NCI-H2081 (cell line): ENCODE measurements around the gene SLC6A12.
"Not testable (repeated sequence)": the region's sequence is repeated elsewhere in the genome, so short reads cannot be mapped to it uniquely, and the experiment has no call there.

Experiments used
- DNase-seq, 2 experiments: peaks; one replicate each; lab custom pipeline; 2025; lab: John Stamatoyannopoulos, UW

SLC6A12 gene

DNA sequence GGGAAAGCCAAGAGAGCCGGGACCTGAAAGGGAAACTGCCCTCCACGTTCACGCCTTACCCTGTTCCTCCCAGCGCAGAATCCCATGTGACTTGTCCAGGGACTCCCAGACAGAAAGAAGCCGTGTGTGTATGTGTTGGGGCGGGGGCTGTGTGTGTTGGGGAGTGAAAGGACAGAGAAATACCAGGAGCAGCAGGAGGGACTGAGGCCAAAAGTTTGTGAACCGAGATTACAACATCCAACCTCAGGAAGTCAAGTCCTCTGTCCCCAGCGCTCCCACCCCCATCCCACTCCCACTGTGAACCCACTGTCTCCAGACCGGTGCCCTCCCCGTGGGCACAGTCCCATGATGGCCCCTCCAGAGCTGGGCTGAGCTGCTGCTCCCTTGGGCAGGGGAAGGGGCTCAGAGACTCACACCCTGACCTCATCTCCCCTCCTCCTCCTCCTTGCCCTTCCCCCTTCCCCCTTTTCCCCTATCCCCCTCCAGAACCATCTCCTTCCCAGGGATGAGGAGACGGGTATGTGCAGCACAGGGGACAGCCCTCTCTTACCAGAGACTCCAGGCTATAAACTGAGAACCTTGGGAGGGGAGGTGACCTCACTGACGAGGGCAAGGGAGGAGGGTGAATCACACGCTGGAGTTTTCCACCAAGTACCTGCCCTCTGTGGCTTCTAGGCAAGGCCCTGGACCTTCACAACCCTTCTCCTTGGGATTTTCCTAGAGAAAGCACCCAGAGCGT is at the start of gene SLC6A12:
Gene SLC6A12 (minus strand): TSS at position 155 of the 739 bp plus-strand sequence. CDS start 4,171 bp downstream, outside the sequence.
- no peak for DNase-seq

- DNase-seq: no peak
These were observed 49.6 kb upstream of the SLC6A12 start for GRCh38 chr12:263574-263973.

DNA sequence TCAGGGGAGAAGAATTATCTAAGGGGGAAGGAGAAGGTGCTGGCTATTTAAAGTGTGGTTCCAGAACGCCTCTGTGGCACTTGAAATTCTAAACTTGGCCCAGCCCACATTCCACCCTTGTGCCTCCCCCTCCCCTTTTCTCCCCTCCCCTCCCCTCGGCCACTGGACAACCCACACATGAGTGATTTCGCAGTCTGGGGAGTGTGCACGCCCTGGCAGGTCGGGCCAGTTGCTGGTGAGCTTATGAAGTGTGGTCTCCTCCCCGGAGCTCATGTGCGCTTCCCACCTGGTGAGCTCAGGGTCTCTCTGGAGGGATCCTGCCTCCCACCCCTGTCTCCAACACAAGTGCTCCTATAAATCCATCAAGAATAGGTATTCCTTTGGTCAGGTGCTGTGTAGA is 48.9 kb upstream of the SLC6A12 start, which contains the start of gene SLC6A13:
Gene SLC6A13 (minus strand): TSS at position 20 of the 400 bp plus-strand sequence. CDS start 2,784 bp downstream, outside the sequence.
- no peak for DNase-seq

- DNase-seq: no peak
These were observed 48.2 kb upstream of the SLC6A12 start for GRCh38 chr12:262113-262512.

- DNase-seq: no peak
These were observed 43.8 kb upstream of the SLC6A12 start for GRCh38 chr12:257521-258321.

GRCh38 chr12:256958-257357 is 43.0 kb upstream of the SLC6A12 start:
- DNase-seq: no peak

DNA sequence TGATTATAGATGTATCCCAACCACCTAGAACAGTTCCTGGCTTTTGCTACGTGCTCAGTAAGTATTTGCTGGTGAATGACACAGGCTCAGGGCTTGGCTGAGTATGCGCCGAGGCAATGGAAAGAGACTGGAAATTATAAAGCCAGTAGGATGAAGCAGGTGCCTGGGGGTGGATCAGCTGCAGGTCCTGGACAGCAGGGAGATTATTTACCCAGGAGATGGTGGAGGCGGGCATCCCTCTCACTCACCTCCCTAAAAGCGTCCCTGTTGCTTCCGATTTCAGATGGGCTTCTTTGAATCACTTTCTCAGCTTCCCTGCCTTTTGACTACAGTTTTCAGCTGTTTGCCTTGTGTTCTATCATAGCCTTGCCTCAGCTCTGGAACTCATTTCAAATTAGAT is 42.3 kb upstream of the SLC6A12 start:
- DNase-seq: no peak

DNA sequence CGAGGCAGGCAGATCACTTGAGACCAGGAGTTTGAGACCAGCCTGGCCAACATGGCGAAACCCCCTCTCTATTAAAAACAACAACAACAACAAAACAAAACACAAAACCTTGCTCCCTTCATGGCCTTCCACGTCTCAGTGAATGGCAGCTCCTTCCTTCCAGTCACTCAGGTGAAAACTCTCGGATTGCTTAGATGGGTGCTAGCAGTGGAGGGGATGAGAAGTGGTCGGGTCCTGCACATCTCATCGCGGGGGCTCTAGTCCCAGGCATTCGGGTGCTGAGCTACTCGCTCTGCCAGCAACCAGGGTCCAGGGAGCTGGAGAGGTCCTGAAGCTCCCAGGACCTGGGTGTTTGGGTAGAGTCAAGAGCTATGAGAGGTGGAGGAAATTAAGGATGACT is 41.0 kb upstream of the SLC6A12 start:
- DNase-seq: no peak

- no peak for DNase-seq
These were observed 40.1 kb upstream of the SLC6A12 start for GRCh38 chr12:254039-254438.

- DNase-seq: no peak
These were observed 39.3 kb upstream of the SLC6A12 start for GRCh38 chr12:253116-253831.

DNA sequence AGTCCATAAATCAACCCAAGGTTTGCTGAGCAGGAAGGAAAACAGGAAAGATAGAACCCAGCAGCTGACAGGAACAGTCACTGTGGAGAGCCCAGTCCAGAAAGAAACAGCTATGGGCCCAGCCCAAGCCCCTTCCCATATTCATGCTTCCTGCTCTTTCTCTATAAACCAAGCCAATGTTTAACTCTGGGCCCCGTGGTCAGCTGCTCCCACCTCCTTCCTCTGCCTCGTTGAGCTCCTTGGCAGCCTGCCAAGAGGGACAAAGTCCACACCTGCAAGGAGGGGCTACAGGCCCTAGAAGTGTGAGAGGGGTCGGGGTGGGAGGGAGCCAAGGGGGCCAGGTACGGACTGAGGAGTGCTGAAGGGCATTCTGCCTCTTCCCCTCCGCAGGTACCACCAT is 38.7 kb upstream of the SLC6A12 start:
- DNase-seq: no peak

GRCh38 chr12:247271-247670 is 33.3 kb upstream of the SLC6A12 start:
- no peak for DNase-seq

DNA sequence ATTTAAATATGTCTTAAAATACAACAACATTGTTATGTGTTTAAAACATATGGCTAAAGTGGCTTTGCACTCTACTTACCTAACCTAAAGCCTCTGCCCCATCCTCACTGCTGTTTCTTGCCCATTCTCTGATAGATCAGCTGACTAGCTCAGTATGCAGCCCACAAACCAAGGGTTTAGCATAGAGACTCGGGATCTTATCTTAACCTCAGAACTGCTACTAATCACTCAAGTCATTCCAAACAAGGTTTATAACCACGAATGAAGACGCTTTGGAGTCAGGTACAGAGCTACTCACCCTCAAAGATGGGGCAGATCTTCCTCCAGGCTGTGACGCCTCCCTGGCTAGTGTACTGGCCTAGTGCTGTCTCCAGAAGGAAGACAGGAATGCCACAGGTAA is 29.4 kb upstream of the SLC6A12 start:
- no peak for DNase-seq

DNA sequence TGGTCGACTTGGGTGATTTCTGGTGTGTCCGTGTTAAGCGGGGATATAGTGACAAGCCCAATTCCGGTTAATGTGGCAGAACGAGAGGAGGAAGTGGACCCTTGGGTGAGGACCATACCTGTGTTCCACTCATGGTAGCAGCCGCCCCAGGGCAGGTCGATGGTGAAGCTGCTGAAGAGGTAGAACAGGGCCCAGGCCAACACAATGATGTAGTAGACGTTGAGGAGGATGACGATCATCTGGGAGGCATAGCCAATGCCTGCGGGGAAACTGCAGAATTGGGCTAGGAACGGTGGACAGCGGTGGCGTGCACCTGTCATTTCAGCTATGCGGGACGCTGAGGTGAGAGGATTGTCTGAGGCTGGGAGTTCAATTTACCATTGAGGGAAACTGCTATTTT is 28.5 kb upstream of the SLC6A12 start:
- no peak for DNase-seq

- DNase-seq: no peak
These were observed 27.3 kb upstream of the SLC6A12 start for GRCh38 chr12:241266-241665.

- DNase-seq: no peak
These were observed 26.6 kb upstream of the SLC6A12 start for GRCh38 chr12:240566-240965.

DNA sequence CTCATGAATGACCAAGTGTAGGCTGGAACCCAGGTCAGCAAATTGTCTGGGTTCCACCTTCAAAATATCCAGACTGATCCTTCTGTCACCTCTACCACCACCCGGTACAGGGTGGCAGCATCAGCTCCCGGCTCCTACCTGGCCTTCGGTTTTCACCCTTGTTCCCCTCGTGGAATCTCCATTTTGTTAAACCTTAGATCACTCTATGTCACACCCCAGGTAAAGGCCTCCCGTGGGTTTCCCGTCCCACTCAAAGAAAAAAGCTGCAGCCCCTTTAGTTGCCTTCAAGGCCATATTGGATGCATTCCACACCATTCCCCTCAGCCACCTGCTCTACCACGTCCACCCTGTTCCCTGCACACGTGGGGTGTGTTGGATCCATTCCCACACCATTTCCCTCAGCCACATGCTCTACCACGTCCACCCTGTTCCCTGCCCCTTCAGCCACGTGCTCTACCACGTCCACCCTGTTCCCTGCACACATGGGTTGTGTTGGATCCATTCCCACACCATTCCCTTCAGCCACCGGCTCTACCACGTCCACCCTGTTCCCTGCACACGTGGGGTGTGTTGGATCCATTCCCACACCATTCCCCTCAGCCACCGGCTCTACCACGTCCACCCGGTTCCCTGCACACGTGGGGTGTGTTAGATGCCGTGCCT is 24.9 kb upstream of the SLC6A12 start:
- no peak for DNase-seq

DNA sequence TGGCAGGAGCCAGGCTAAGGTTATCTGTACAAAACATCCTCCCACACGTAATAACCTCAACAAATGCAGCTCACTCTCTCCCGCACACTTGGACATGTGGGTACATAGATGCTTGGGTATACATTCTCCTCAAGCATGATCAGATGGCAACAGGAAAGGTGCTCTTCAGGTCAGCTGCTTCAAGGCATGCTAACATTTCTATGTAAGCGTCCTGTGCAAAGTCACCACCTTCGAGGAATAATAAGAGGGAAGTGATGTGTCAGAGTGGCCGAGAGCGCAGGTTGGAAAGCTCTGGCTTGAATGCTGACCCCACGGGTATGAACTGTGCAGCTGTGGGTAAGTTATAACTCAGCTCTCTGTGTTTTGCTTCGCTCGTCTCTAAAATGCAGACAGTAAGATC is 24.2 kb upstream of the SLC6A12 start:
- DNase-seq: no peak

DNA sequence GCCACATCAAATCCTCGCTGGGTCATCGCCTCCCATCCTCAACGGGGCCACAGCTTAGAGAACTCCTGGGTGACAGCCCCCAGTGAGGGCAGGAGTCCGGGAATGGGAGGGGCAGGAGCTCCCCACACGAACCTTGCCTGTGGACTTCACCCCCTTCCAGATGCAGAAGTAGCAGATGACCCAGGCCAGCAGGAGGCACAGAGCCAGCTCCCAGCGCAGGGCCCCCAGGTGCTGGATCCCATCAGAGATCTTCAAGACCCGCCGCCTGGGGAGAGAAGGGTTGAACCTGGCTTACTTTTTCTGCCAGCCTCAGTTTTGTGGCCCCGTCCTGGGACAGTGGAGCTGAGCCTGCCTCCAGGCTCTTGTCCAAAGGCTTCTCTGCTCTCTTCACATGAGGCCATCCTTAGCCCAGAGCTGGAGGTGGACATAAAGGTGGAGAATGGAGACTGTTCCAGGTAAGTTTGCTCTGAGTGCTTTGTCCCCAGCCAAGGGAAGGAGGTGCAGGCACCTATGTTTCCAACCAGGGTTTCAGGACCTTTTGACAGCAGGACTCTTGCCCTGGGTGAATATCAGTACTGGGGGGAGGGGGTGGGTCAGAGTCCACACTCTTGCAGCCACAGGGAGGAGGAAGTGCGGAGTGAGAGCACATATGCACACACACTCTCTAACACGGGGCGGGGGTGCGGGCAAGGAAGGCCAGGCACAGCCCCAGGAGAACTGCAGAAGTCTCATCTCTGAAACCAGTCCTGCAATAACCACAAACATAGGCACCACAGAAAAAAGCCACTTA is 23.3 kb upstream of the SLC6A12 start:
- DNase-seq: no peak

- no peak for DNase-seq
These were observed 22.5 kb upstream of the SLC6A12 start for GRCh38 chr12:236445-236844.

DNA sequence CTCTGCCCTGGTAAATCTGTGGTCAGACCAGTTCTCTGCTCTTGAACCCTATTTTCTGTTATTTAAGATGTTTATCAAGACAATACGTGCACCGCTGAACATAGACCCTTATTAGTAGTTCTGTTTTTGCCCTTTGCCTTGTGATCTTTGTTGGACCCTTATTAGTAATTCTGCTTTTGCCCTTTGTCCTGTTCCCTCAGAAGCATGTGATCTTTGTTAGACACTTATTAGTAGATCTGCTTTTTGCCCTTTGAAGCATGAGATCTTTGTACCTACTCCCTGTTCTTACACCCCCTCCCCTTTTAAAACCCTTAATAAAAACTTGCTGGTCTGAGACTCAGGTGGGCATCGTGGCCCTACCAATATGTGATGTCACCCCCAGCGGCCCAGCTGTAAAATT is 22.0 kb upstream of the SLC6A12 start:
- DNase-seq: not testable (repeated sequence)
